ENCODE data around the gene TNFRSF1A. TPM values are rescaled to one million over a fixed set of nuclear protein-coding genes. Genes with fewer than 3 reads are reported as not detected.

Gene TNFRSF1A
- 58.0 TPM for polyA plus RNA-seq (2012; ENCODE audit: insufficient read depth, insufficient read length)

DNA sequence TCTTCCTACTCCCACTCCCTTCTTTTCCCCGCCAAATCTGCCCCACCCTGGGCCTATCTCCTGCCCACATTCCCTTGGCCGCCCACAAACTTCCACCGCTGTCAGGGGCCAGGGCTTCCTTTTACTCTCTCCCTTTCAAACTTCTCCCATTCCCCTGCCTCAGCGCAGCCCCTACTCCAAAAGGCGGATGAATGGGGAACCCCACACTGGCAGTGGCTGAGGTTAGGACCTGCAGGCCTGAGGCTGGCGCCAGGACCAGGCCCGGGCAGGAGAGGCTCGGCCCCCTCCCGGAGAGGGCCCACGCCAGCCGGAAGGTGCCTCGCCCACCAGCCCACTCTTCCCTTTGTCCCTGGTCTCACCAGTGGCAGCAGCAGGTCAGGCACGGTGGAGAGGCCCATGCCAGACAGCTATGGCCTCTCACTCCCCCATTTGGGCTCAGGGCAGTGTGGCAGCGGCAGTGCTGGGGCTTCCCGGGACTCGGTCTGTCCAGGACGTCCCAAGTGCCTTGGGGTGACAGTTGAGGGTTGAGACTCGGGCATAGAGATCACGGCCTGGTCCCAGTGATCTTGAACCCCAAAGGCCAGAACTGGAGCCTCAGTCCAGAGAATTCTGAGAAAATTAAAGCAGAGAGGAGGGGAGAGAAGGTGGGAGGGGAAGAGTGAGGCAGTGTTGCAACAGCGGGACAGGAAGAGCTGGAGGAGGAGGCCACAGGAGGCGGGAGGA, at the start of gene TNFRSF1A:
Gene TNFRSF1A (minus strand): TSS at position 660 of the 723 bp plus-strand sequence. CDS start 262 bp downstream, at position 398.
- peak; percentile 84 for DNase-seq (ENCODE audit: low read depth, low spot score)
- peak within 1 kb of the TSS; percentile 79 for H3K4me3 ChIP-seq (ENCODE audit: low read length)

DNA sequence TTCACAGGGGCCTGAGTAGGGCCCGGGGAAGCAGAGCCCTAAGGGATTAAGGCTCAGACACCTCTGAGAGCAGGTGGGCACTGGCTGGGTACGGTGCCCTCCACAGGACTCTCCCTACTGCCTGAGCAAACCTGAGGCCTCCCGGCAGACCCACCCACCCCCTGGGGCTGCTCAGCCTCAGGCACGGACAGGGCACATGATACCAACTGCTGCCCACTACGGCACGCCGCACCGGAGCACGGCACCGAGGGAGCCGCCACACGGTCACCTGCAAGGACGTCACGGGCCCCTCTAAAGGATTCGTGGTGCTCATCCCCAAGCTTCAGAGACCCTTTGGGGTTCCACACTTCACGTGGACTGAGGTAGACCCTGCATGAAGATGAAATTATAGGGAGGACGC, 49.1 kb upstream of the TNFRSF1A start:
- no peak overlapping the region for H3K4me3 ChIP-seq (ENCODE audit: low read length)
- DNase-seq (ENCODE audit: low read depth, low spot score), result no peak

DNA sequence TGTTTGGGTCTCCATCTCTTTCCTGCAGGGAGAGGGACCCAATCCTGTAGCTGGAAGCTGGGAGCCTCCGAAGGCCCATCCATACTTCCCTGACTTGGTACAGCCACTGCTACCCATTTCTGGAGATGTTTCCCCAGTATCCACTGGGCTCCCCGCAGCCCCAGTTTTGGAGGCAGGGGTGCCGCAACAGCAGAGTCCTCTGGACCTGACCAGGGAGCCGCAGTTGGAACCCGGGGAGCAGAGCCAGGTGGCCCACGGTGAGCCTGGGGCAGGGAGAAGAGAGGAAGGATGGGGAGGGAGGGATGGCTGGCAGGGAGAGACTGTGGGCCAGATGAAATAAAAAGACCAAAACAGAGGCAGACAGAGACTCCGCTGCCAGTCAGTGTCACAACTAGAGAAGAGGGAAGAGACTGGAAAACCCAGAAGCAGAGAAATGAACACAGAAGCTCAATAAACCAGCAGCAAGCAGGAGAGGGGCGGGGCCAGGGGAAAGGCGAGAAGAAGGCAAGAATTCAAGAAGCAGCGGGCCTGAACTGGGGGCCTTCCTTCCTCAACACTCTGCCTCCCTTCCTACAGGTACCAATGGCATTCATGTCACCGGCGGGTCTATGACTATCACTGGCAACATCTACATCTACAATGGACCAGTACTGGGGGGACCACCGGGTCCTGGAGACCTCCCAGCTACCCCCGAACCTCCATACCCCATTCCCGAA, 48.4 kb upstream of the TNFRSF1A start:
- DNase-seq (ENCODE audit: low read depth, low spot score), result no peak
- no peak overlapping the region for H3K4me3 ChIP-seq (ENCODE audit: low read length)

DNA sequence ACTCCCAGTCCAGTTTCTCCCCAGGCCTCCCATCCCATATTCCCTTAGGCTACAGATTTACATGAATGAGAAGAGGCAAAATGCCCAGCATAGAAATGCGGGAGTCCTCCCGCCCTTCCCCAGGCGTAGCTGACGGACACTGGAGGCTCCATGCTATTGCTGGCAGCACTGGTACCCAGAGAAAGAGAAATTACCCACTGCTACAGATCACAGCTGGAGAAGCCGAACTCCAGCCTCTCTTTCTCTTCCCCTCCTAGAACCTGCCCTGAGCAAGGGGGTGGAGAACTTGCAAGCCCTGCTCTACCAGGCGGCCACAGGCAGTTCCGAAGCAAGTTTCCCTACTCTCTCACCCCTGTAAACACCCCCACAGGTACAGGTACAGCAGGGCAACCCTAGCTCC, 45.7 kb upstream of the TNFRSF1A start:
- no peak for DNase-seq (ENCODE audit: low read depth, low spot score)
- no peak overlapping the region for H3K4me3 ChIP-seq (ENCODE audit: low read length)

DNA sequence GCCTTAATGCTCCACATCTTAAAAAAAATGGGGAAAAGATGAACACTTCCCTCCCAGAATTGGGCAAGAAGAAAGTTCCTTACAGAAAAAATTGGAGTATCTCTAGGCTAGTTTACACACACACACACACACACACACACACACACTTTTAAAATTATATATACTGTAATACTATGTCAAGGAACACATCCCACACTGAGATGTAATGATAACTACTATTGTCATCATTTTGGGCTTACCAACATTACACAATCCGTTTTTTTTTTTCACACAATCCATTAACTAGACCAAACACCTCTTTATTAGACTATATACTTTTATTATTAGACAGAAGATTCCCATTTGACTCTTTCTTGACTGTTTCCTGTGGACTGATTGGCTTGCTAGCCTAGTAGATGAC, 44.6 kb upstream of the TNFRSF1A start:
- no peak overlapping the region for H3K4me3 ChIP-seq (ENCODE audit: low read length)
- no peak for DNase-seq (ENCODE audit: low read depth, low spot score)

DNA sequence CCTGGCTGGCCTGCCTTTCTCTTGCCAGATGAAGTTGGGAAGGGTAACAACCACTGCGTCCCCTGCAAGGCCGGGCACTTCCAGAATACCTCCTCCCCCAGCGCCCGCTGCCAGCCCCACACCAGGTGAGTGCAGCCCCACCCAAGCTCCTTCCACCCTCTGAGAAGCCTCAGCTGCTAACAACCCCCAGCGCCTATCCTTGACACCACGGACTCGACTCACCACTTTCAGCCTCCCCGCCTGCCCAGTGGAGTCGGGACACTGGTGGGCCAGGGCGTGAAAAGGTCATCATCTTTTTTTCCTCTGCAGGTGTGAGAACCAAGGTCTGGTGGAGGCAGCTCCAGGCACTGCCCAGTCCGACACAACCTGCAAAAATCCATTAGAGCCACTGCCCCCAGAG, 44.2 kb upstream of the TNFRSF1A start:
- H3K4me3 ChIP-seq (ENCODE audit: low read length), result no peak overlapping the region
- DNase-seq (ENCODE audit: low read depth, low spot score), result no peak

DNA sequence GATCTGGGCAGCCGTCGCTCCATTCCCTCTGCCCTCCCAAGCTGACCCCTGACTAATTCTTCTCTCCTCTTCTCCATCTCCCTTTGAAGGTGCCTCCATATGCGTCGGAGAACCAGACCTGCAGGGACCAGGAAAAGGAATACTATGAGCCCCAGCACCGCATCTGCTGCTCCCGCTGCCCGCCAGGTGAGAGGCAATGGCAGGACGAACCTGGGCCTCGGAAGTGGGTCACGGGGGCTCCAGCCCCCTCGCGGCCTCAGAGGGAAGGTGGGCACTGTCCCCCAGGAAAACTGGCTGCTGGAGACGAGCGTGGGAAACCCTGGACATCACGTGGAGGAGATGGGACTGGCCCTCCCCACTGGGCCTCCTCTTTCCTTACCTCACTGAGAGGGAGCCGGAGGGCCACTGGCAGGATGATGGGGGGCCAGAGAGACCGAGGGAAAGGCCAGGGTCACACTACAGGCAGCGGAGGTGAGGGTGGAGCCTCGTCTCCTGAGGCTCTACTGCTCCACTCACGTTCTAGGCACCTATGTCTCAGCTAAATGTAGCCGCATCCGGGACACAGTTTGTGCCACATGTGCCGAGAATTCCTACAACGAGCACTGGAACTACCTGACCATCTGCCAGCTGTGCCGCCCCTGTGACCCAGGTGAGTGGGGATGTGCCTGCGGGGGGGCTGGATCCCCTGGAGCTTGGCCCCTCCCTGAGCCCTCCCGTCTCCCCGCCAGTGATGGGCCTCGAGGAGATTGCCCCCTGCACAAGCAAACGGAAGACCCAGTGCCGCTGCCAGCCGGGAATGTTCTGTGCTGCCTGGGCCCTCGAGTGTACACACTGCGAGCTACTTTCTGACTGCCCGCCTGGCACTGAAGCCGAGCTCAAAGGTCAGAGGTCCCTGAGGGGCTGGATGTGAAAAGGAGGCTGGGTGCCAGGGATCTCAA, 42.9 kb upstream of the TNFRSF1A start:
- no peak for DNase-seq (ENCODE audit: low read depth, low spot score)
- H3K4me3 ChIP-seq (ENCODE audit: low read length), result no peak overlapping the region

DNA sequence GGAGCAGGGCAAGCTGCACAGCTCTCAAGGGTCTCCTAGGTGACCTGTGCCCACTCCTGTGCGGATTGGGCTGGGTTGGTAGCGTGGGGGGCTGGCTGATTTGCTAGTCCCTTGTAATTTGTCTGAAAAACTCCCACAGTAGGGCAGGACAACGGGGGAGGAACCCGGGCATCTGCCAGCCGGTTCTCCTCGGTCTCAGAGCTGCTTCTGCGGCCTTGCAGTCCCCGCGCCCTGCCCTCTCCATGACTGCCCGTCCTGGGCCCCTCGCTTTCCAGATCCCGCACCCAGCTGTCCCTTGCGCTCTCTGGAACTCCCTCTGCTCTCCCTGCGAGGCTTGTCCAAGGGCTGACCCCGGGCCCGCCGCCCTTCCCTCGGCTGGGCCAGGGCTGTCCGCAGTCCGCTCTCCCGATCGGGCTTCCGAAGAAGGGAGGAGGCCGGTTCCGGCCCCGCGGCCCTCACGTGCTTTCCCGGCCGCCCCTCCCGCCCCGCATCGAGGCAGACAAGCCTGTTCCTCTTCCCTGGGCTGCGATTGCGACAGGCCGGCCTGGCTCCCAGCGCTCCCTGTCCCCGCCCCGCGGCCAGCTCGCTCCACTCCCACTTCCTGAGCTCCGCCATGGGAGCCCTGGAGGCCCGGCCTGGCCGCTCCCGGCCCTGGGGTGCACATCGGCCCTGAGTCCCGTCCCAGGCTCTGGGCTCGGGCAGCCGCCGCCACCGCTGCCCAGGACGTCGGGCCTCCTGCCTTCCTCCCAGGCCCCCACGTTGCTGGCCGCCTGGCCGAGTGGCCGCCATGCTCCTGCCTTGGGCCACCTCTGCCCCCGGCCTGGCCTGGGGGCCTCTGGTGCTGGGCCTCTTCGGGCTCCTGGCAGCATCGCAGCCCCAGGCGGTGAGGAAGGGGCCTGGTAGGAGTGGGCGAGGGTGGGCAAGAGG, 42.0 kb upstream of the TNFRSF1A start, which contains the start of gene LTBR:
Gene LTBR (plus strand): TSS at position 591 of the 927 bp plus-strand sequence. CDS start 197 bp downstream, at position 788.
- no peak within 1 kb of the TSS for H3K4me3 ChIP-seq (ENCODE audit: low read length)
- no peak for DNase-seq (ENCODE audit: low read depth, low spot score)

DNA sequence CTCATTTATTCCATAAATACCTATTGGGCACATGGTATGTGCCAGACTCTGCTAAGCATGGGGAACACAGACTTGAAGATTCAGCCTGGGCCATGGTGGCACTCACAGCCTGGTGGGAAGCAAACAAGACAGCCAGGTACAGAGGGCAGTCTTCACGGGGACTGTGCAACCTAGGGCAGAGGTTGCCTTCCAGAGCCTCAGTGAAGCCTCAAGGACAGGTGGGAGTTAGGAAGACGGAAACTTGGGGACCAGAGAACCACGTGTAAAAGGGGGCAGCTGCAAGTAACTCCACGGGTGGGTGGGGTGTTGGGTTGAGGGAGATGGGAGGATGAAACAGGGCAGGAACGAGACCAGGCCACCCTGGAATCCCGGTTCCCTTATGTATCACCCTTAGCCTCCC, 41.1 kb upstream of the TNFRSF1A start:
- no peak for DNase-seq (ENCODE audit: low read depth, low spot score)
- no peak overlapping the region for H3K4me3 ChIP-seq (ENCODE audit: low read length)

DNA sequence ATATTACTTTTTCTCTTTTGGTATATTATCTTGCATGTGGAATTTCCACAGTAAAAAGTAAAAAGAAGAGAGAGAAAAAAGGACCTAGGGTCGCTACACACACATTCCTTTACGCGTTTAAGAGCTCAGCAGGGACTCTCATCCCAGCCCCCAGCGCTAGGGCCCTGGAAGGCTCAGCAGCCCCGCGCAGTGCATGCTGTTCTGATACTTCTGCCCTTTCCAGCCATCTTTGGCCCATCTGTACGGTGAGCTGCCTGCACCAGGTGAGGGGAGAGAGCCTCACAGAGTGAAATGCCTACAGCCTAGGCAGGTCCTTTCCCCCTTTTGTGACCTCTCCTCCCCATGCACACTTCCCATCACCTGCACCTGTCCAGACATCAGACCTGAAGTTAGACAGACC, 40.5 kb upstream of the TNFRSF1A start:
- DNase-seq (ENCODE audit: low read depth, low spot score), result no peak
- H3K4me3 ChIP-seq (ENCODE audit: low read length), result no peak overlapping the region

DNA sequence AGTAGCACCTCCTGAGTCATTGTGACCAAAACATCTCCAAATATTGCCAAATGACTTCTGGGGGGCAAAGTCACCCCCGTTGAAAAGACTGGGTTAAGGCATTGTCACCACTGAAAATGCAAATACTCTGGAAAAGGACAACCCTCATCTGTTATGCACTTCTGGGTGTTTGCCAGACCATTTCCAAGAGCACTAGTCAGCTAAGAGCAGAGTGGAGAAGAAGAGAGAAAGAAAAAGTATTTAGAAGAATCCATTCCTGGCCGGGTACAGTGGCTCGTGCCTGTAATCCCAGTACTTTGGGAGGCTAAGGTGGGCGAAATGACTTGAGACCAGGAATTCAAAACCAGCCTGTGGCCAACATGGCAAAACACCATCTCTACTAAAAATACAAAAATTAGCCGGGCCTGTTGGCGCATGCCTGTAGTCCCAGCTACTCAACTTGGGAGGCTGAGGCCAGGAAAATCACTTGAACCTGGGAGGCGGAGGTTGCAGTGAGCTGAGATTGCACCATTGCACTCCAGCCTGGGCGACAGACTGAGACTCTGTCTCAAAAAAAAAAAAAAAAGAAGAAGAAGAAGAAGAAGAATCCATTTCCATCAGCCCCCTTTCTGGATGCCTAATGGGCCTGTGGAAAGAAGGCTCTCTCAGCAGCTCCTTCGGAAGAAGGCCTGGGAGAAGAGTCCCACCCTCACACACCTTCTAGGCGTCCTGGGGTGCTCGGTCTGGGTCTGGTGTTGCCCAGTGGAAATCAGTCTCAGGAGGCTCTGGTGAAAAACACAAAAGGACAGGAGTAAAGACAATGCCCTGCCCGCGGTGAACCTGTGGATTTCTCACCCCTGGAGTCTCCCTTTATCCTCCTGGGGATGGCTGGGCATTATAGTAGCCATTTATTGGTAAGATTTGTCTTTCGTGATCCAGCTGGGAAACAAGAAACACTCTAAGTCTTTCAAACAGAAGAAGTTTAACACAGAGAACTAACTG, 38.6 kb upstream of the TNFRSF1A start:
- H3K4me3 ChIP-seq (ENCODE audit: low read length), result no peak overlapping the region
- DNase-seq (ENCODE audit: low read depth, low spot score), result no peak

DNA sequence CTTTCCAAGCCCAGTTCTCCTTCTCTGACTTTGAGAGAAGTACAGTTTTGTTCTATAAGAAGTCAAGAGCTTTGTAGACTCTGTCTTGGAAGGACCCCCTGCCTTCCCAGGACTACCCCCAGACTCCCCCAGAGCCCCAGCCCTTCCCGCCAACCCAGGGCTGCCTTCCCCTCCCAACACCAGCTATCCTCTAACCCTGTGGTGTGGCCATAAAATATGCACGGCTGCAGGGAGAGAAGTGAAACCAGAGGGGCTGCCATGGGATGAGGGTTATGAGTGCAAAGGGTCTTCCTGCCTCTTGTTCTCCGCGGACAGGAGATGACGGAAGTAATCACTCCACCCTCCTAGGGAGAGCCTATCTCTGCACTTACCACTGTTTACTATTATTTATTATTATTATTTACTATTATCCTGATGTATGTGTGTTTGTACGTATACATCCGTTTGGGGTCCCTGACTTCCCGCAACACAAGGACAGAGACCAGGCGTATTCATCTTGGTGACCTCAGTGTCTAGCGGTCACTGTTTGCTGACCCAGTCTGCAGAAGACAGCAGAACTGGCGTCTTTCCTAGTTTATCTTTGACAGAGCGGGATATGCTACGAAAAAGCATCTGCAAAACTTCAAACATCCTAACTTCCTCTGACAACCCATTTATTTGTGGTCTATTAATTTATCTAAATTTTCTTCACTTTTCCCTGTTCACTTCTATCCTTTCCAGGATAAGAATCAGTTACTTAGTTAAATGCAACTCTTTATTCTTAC, 37.0 kb upstream of the TNFRSF1A start:
- no peak overlapping the region for H3K4me3 ChIP-seq (ENCODE audit: low read length)
- no peak for DNase-seq (ENCODE audit: low read depth, low spot score)

DNA sequence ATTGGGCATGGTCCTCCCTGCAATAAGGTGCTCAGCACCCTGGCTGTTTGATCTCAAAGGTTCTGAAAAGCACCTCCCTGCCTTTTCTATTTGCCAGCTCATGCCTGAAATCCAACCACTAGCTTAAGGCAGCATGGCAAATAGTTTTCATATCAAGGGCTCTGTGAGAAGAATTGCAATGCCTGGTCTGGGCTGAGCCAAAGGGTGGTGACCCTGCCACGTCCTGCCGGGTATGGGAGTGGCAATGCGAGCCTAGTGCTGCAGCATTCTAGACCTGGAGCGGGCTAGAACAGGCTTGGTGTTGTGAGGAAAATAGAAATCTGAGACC, 35.8 kb upstream of the TNFRSF1A start:
- H3K4me3 ChIP-seq (ENCODE audit: low read length), result no peak overlapping the region
- DNase-seq (ENCODE audit: low read depth, low spot score), result no peak

DNA sequence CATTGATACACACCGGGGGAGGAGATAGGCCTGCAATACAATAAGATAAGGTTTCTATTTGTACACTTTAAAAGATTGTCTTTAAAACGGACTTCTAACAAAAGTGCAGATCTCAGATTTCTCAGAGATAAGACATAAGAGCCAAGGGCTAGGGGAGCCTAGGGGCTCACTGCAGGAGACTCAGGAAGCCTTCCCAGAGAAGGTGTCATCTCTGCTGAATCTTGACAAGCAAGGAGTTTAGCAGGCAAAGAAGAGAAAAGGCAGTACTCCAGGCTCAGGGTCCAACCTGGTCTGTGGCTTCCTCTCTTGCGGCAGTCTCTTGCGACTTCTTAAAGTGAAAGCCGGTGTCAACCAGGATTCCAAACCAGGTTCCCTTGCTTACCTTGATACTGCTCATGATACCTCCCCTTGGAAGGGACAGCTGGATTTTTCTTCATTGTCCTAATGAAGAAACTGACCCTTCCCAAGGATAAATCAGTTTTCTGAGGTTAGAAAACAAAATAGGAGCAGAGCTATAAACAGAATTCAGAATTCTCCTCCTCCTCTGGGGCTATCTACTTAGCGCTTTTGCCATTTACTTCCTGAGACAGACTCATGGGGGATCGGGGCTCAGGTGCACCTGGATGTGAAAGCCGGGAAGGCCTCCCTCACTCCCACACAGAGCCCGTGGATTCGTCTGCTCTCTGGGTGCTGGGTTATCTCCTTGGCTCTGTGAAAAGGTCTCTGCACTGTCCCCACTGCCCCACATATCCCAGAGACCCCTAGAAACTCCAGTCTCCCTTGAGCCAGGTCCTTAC, 35.2 kb upstream of the TNFRSF1A start:
- H3K4me3 ChIP-seq (ENCODE audit: low read length), result peak overlapping the region; percentile 21; the same call in 1 of the 2 replicates
- DNase-seq (ENCODE audit: low read depth, low spot score), result peak; percentile 51

DNA sequence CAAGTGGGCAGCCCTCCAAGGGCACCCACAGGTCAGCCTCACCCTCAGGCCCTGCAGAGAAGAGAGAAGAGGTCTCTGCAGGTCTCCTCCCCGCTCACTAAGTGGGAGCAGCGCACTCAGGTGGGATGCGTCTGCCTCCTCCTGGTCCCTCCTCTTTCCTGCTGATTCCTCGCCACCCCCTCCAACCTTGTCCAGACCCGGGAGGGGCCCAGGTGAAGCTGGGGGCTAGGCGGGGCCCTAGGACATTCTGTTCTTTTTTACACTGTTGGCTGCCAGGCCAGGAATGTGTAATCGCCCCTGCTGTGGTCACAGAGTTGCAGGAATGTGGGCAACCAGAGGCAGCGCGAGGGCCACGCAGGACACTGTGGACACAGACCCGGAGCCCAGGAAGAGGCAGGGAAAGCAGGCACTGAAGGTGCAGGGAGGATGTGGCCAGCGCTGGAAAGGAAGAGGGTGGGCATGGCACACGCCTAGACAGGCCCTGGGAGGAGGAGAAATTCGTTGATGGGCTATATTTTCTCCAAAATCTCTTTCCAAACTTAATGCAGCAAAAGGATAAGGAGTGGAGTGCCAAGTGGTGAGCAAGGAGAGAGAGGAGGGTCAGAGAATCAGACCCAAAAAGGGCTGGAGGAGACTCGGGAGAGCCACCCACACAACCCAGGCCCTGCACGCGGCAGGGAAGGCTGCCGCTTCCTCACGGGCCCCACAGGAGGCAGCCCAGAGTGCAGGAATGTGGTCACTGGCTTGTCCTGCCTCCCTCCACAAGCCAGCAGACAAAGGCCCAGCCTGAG, 34.4 kb upstream of the TNFRSF1A start:
- peak overlapping the region; percentile 21 for H3K4me3 ChIP-seq (ENCODE audit: low read length)

More for the DNA sequence above, 34.4 kb upstream of the TNFRSF1A start:
- DNase-seq (ENCODE audit: low read depth, low spot score), result no peak
